ENCODE results near the gene MYO1D. TPM values are rescaled to one million over a fixed set of nuclear protein-coding genes. Genes with fewer than 3 reads are reported as not detected.

The MYO1D gene
- total RNA-seq, 4 donors from 2014 or later = 247 to 569 (median 444) TPM

- in situ Hi-C loops (cut with MboI; ENCODE audit: low pct_ligation_motif_present in 1 of 4, low pct_unique_long_range_greater_than_20kb in 1 of 4, low sequenced_read_pairs in 3 of 4) (no loop called here), intact Hi-C loops (cut with DNase I; ENCODE audit: low total_unique reads) (no loop called here)
- Histone ChIP-seq H3K9me3 (no peaks in the 10 kb centered on the region), H3K27ac (no peak overlapping the region), H3K27me3 (no peaks in the 10 kb centered on the region), H3K4me3 (no peak overlapping the region), H3K36me3 (peaks cover 0 to 5% (median 0%) of the 10 kb centered on the region in 4 donors), H3K4me1 (peaks cover 0 to 6% (median 0%) of the 10 kb centered on the region in 4 donors)
- WGBS, 2 donors (ENCODE audit: low coverage in 1 of 2) = 79 to 80% methylated on average over 5 of the region's 5 CpGs
- TF ChIP-seq POLR2A (IDR thresholded peaks at IDR 0.05) = no peak
- no peak for TF ChIP-seq CTCF (IDR thresholded peaks at IDR 0.05)
- no peak for TF ChIP-seq EP300 (IDR thresholded peaks at IDR 0.05; ENCODE audit: low read depth)
- no peak for TF ChIP-seq POLR2AphosphoS5 (IDR thresholded peaks at IDR 0.05)
- DNase-seq = no peak
Measured at GRCh38 chr17:32636598-32637218, 240.2 kb downstream of the MYO1D start.

- intact Hi-C loops (cut with DNase I; ENCODE audit: low total_unique reads) = no loop called here
Measured at GRCh38 chr17:32634167-32634566, 242.8 kb downstream of the MYO1D start.

GRCh38 chr17:32631341-32632096 lies 245.4 kb downstream of the MYO1D start:
- H3K9me3 ChIP-seq = no peaks in the 10 kb centered on the region
- H3K27ac ChIP-seq = no peak overlapping the region
- no peak for DNase-seq
- WGBS, 2 donors (ENCODE audit: low coverage in 1 of 2) = 85 to 92% methylated on average over 5 to 6 of the region's 6 CpGs
- no peak overlapping the region for H3K4me3 ChIP-seq
- no peaks in the 10 kb centered on the region for H3K27me3 ChIP-seq
- intact Hi-C loops (cut with DNase I; ENCODE audit: low total_unique reads) = no loop called here
- no peaks in the 10 kb centered on the region for H3K4me1 ChIP-seq
- in situ Hi-C loops (cut with MboI; ENCODE audit: low pct_ligation_motif_present in 1 of 4, low pct_unique_long_range_greater_than_20kb in 1 of 4, low sequenced_read_pairs in 3 of 4) = no loop called here
- H3K36me3 ChIP-seq = no peaks in the 10 kb centered on the region
- TF ChIP-seq CTCF (IDR thresholded peaks at IDR 0.05) (no peak), POLR2A (IDR thresholded peaks at IDR 0.05) (no peak), EP300 (IDR thresholded peaks at IDR 0.05; ENCODE audit: low read depth) (no peak), POLR2AphosphoS5 (IDR thresholded peaks at IDR 0.05) (no peak)

More at GRCh38 chr17:32634167-32634566, 242.8 kb downstream of the MYO1D start:
- no peaks in the 10 kb centered on the region for H3K9me3 ChIP-seq
- TF ChIP-seq EP300 (IDR thresholded peaks at IDR 0.05; ENCODE audit: low read depth) (no peak), POLR2A (IDR thresholded peaks at IDR 0.05) (no peak), POLR2AphosphoS5 (IDR thresholded peaks at IDR 0.05) (no peak)
- H3K27ac ChIP-seq = no peak overlapping the region
- in situ Hi-C loops (cut with MboI; ENCODE audit: low pct_ligation_motif_present in 1 of 4, low pct_unique_long_range_greater_than_20kb in 1 of 4, low sequenced_read_pairs in 3 of 4) = no loop called here
- 81 to 86% methylated on average over 3 of the region's 3 CpGs for WGBS, 2 donors (ENCODE audit: low coverage in 1 of 2)
- H3K36me3 ChIP-seq = peaks cover 0 to 5% (median 0%) of the 10 kb centered on the region in 4 donors
- H3K27me3 ChIP-seq = no peaks in the 10 kb centered on the region
- no peak for DNase-seq
- H3K4me1 ChIP-seq = peaks cover 0 to 6% (median 0%) of the 10 kb centered on the region in 4 donors
- H3K4me3 ChIP-seq = no peak overlapping the region

GRCh38 chr17:32629563-32630190 lies 247.2 kb downstream of the MYO1D start:
- WGBS, 2 donors (ENCODE audit: low coverage in 1 of 2) = 93 to 97% methylated on average over 8 to 11 of the region's 11 CpGs
- no peak for DNase-seq
- H3K27ac ChIP-seq = no peak overlapping the region

More at GRCh38 chr17:32629563-32630190, 247.2 kb downstream of the MYO1D start:
- Histone ChIP-seq H3K4me1 (no peaks in the 10 kb centered on the region), H3K27me3 (no peaks in the 10 kb centered on the region), H3K4me3 (no peak overlapping the region), H3K9me3 (no peaks in the 10 kb centered on the region), H3K36me3 (no peaks in the 10 kb centered on the region)
- TF ChIP-seq EP300 (IDR thresholded peaks at IDR 0.05; ENCODE audit: low read depth) = no peak
- TF ChIP-seq POLR2AphosphoS5 (IDR thresholded peaks at IDR 0.05) = no peak
- no peak for TF ChIP-seq CTCF (IDR thresholded peaks at IDR 0.05)
- no peak for TF ChIP-seq POLR2A (IDR thresholded peaks at IDR 0.05)
- in situ Hi-C loops (cut with MboI; ENCODE audit: low pct_ligation_motif_present in 1 of 4, low pct_unique_long_range_greater_than_20kb in 1 of 4, low sequenced_read_pairs in 3 of 4) (no loop called here), intact Hi-C loops (cut with DNase I; ENCODE audit: low total_unique reads) (no loop called here)
